Lung (tissue), 12 donors: ENCODE data around the gene OSGIN1. TPM values are rescaled to one million over a fixed set of nuclear protein-coding genes. Genes with fewer than 3 reads are reported as not detected.

ENCODE experiments used
- ATAC-seq: fragments of 200-7000 bp; cut with Tn5 transposase; one replicate; pipeline ENCODE4 v1.9.1; 2020; ENCODE audit warnings: moderate number of reproducible peaks; ENCODE audit not compliant: insufficient read depth, low FRiP score
- DNase-seq, 3 donors: peaks; one replicate each; pipeline ENCODE4 v3.0.0-alpha.2; 2013 to 2017
- H3K27ac ChIP-seq, 2 donors: one replicate each; pipeline ENCODE4 v1.5.1; 2013; ENCODE audit warnings: mild to moderate bottlenecking in 2 of 2, moderate library complexity in 2 of 2, control low read depth in 1 of 2, inconsistent platforms in 1 of 2, low read depth in 1 of 2, low read length in 1 of 2
- H3K27me3 ChIP-seq, 3 donors: one replicate each; pipeline ENCODE4 v1.5.1; 2013; ENCODE audit warnings: low read length in 2 of 3; ENCODE audit not compliant: control insufficient read depth in 3 of 3, insufficient read depth in 3 of 3
- H3K36me3 ChIP-seq, 4 donors: one replicate each; pipeline ENCODE4 v1.5.1; 2013; ENCODE audit warnings: low read length in 4 of 4, mild to moderate bottlenecking in 1 of 4, moderate library complexity in 1 of 4; ENCODE audit not compliant: control insufficient read depth in 4 of 4, insufficient read depth in 4 of 4
- H3K4me1 ChIP-seq, 5 donors: one replicate each; pipeline ENCODE4 v1.5.1; 2013; ENCODE audit warnings: low read length in 5 of 5, mild to moderate bottlenecking in 2 of 5, moderate library complexity in 1 of 5; ENCODE audit not compliant: control insufficient read depth in 5 of 5, insufficient read depth in 5 of 5
- H3K4me3 ChIP-seq: one replicate; pipeline ENCODE4 v1.5.1; 2013; ENCODE audit warnings: mild to moderate bottlenecking, control low read depth, moderate library complexity
- H3K9ac ChIP-seq, 2 donors: one replicate each; pipeline ENCODE4 v1.5.1; 2013; ENCODE audit warnings: low read length in 2 of 2, control low read depth in 1 of 2; ENCODE audit not compliant: insufficient read depth in 1 of 2
- H3K9me3 ChIP-seq, 4 donors: one replicate each; pipeline ENCODE4 v1.5.1; 2013; ENCODE audit warnings: low read length in 3 of 4, mild to moderate bottlenecking in 1 of 4, moderate library complexity in 1 of 4; ENCODE audit not compliant: control insufficient read depth in 4 of 4, insufficient read depth in 3 of 4
- CTCF ChIP-seq: IDR thresholded peaks from 2 replicates; pipeline ENCODE4 v1.5.1; 2012; ENCODE audit warnings: mild to moderate bottlenecking; ENCODE audit errors: control extremely low read depth, extremely low read depth
- WGBS, 2 donors: extraction: QIAGEN DNeasy Blood & Tissue Kit; methylation state at CpG; one replicate each; pipeline ENCODE4 v1.1.7; 2013; 5-methylcytosine and 5-hydroxymethylcytosine counted together
- polyA plus RNA-seq, 2 donors: library from polyadenylated mRNA; stranded (reverse); fragments of 200-250 nt; gene quantifications; one replicate each; pipeline ENCODE4 v1.2.1, GENCODE V29; 2013
- total RNA-seq, 2 donors: library from RNA; depleted of rRNA in 1 of 2; stranded (reverse); fragments of >200 nt in 1 of 2; gene quantifications; one replicate each; pipeline ENCODE4 v1.2.1, GENCODE V29; 2014 to 2021
- donor health status: control.
- donor health status: control.
- donor health status: Bipolar disorder and iron deficiency.
- donor health status: healthy.
- donor health status: DM: yes; HTN: yes; CAD: no.

OSGIN1 gene
- total and polyA plus RNA-seq, 4 donors, result 1.5 to 17.9 (median 13.8) TPM

- no peak overlapping the region for H3K9ac ChIP-seq
These were observed 39.6 kb downstream of the OSGIN1 start for GRCh38 chr16:83992624-83993023.

GRCh38 chr16:83994087-83994486, 41.0 kb downstream of the OSGIN1 start:
- no peaks in the 10 kb centered on the region for H3K9me3 ChIP-seq
- TF ChIP-seq CTCF, result no peak
- no peak overlapping the region for H3K4me3 ChIP-seq
- 54 to 70% methylated on average over 8 of the region's 8 CpGs for WGBS, 2 donors
- H3K27me3 ChIP-seq, result no peaks in the 10 kb centered on the region
- H3K9ac ChIP-seq, result no peak overlapping the region
- H3K36me3 ChIP-seq, result no peaks in the 10 kb centered on the region
- peak overlapping the region in 1 of 2 donors; percentile 1 for H3K27ac ChIP-seq
- peaks cover 0 to 3% (median 0%) of the 10 kb centered on the region in 5 donors for H3K4me1 ChIP-seq
- DNase-seq (peak in 1 of 3 donors; percentile 8), ATAC-seq (no peak)

More at GRCh38 chr16:83992624-83993023, 39.6 kb downstream of the OSGIN1 start:
- Histone ChIP-seq H3K4me1 (peaks cover 0 to 3% (median 0%) of the 10 kb centered on the region in 5 donors), H3K27ac (no peak overlapping the region), H3K4me3 (no peak overlapping the region), H3K36me3 (no peaks in the 10 kb centered on the region), H3K27me3 (no peaks in the 10 kb centered on the region), H3K9me3 (no peaks in the 10 kb centered on the region)
- WGBS, 2 donors, result 77 to 85% methylated on average over 6 of the region's 6 CpGs
- DNase-seq (peak in 1 of 3 donors; percentile 25), ATAC-seq (no peak)
- TF ChIP-seq CTCF, result no peak

- 73 to 75% methylated on average over 13 of the region's 13 CpGs for WGBS, 2 donors
- no peaks in the 10 kb centered on the region for H3K9me3 ChIP-seq
- no peaks in the 10 kb centered on the region for H3K36me3 ChIP-seq
- H3K27ac ChIP-seq, result no peak overlapping the region
- DNase-seq (no peak), ATAC-seq (no peak)
- H3K9ac ChIP-seq, result no peak overlapping the region
- TF ChIP-seq CTCF, result no peak
- H3K4me3 ChIP-seq, result no peak overlapping the region
- no peaks in the 10 kb centered on the region for H3K27me3 ChIP-seq
- H3K4me1 ChIP-seq, result peaks cover 0 to 3% (median 0%) of the 10 kb centered on the region in 5 donors
These were observed 41.7 kb downstream of the OSGIN1 start for GRCh38 chr16:83994703-83995102.

GRCh38 chr16:83995754-83996153, 42.7 kb downstream of the OSGIN1 start:
- Histone ChIP-seq H3K9ac (no peak overlapping the region), H3K27ac (no peak overlapping the region), H3K4me1 (peaks cover 0 to 3% (median 0%) of the 10 kb centered on the region in 5 donors), H3K36me3 (no peaks in the 10 kb centered on the region), H3K27me3 (no peaks in the 10 kb centered on the region), H3K4me3 (no peak overlapping the region), H3K9me3 (no peaks in the 10 kb centered on the region)
- DNase-seq (peak; percentile 47 to 63 (median 56)), ATAC-seq (no peak)
- 5 to 7% methylated on average over 21 of the region's 21 CpGs for WGBS, 2 donors
- TF ChIP-seq CTCF, result no peak
